NCI-H2107 treated with DMSO at 0.1 percent for 48 hours (cell line): Measurements from ENCODE around the gene SLC22A5.

Experiments used
- DNase-seq: peaks from one replicate; lab custom pipeline; 2025; ENCODE audit not compliant: unreplicated experiment; lab: John Stamatoyannopoulos, UW

SLC22A5 gene

GRCh38 chr5:132369474-132370180 is at the start of gene SLC22A5:
Gene SLC22A5, plus strand, starts transcription at chr5:132369710. Its CDS starts 263 bp downstream, at chr5:132369973.
- DNase-seq: no peak

- DNase-seq: no peak
Observed at GRCh38 chr5:132319975-132320374, 49.5 kb upstream of the SLC22A5 start.

- no peak for DNase-seq
Observed at GRCh38 chr5:132321109-132321721, 48.3 kb upstream of the SLC22A5 start.

- no peak for DNase-seq
Observed at GRCh38 chr5:132322266-132322665, 47.2 kb upstream of the SLC22A5 start.

GRCh38 chr5:132323202-132323601 is 46.3 kb upstream of the SLC22A5 start:
- DNase-seq: no peak

GRCh38 chr5:132325691-132326090 is 43.8 kb upstream of the SLC22A5 start:
- no peak for DNase-seq

GRCh38 chr5:132327252-132327955 is 42.1 kb upstream of the SLC22A5 start:
- DNase-seq: no peak

- peak; percentile 0 for DNase-seq
Observed at GRCh38 chr5:132334812-132335211, 34.7 kb upstream of the SLC22A5 start.

- DNase-seq: no peak
Observed at GRCh38 chr5:132335402-132335801, 34.1 kb upstream of the SLC22A5 start.

GRCh38 chr5:132339502-132339901 is 30.0 kb upstream of the SLC22A5 start:
- no peak for DNase-seq

GRCh38 chr5:132342291-132343180 is 27.0 kb upstream of the SLC22A5 start:
- DNase-seq: no peak

GRCh38 chr5:132344775-132345514 is 24.6 kb upstream of the SLC22A5 start:
- no peak for DNase-seq

GRCh38 chr5:132353486-132353995 is 16.0 kb upstream of the SLC22A5 start:
- DNase-seq: no peak

- no peak for DNase-seq
Observed at GRCh38 chr5:132354381-132355139, 14.9 kb upstream of the SLC22A5 start.

- no peak for DNase-seq
Observed at GRCh38 chr5:132355140-132355765, 14.3 kb upstream of the SLC22A5 start.

GRCh38 chr5:132358775-132359174 is 10.7 kb upstream of the SLC22A5 start:
- no peak for DNase-seq

GRCh38 chr5:132362086-132362485 is 7.4 kb upstream of the SLC22A5 start:
- no peak for DNase-seq

GRCh38 chr5:132363431-132364112 is 5.9 kb upstream of the SLC22A5 start:
- peak; percentile 31 for DNase-seq
